Activated CD8-positive, alpha-beta memory T cell treated with anti-CD3 and anti-CD28 coated beads, Interleukin-2, amount 10 ng/mL, durations not matched to agents 7 days and 5 days (primary cell): ENCODE results near the gene ANKRD35. TPM values are rescaled to one million over a fixed set of nuclear protein-coding genes. Genes with fewer than 3 reads are reported as not detected.

Source experiments
- ATAC-seq: fragments of 150-1000 bp; cut with Tn5 transposase; one replicate; pipeline ENCODE4 v1.10.0; 2021; ENCODE audit warnings: moderate library complexity
- CTCF ChIA-PET: fragments of 350-600 bp; sonication (Branson Sonifier 250); formaldehyde crosslinking; loops from one replicate; lab custom pipeline; 2021; ENCODE audit warnings: antibody characterized with exemption; lab: Charles Lee
- DNase-seq: peaks from one replicate; pipeline ENCODE4 v3.0.0-alpha.2; 2020
- H3K27ac Mint-ChIP-seq: one replicate; pipeline ENCODE4 v1.8.0; 2021; ENCODE audit warnings: mild to moderate bottlenecking, mixed read lengths
- H3K27me3 Mint-ChIP-seq: one replicate; pipeline ENCODE4 v1.8.0; 2021; ENCODE audit warnings: mixed read lengths
- H3K36me3 Mint-ChIP-seq: one replicate; pipeline ENCODE4 v1.8.0; 2021; ENCODE audit warnings: mild to moderate bottlenecking, mixed read lengths
- H3K4me1 Mint-ChIP-seq: one replicate; pipeline ENCODE4 v1.8.0; 2021; ENCODE audit warnings: mixed read lengths
- H3K4me3 Mint-ChIP-seq: one replicate; pipeline ENCODE4 v1.8.0; 2021; ENCODE audit warnings: mild to moderate bottlenecking, moderate library complexity, mixed read lengths
- H3K9me3 Mint-ChIP-seq: one replicate; pipeline ENCODE4 v1.8.0; 2022; ENCODE audit warnings: low read depth, mixed read lengths
- total RNA-seq, 2 experiments: library from RNA; stranded (reverse); gene quantifications; one replicate each; pipeline ENCODE4 v1.2.3, GENCODE V29; 2021

The ANKRD35 gene
- total RNA-seq, 2 experiments from 2014 or later = 1.1 to 1.4 TPM

DNA sequence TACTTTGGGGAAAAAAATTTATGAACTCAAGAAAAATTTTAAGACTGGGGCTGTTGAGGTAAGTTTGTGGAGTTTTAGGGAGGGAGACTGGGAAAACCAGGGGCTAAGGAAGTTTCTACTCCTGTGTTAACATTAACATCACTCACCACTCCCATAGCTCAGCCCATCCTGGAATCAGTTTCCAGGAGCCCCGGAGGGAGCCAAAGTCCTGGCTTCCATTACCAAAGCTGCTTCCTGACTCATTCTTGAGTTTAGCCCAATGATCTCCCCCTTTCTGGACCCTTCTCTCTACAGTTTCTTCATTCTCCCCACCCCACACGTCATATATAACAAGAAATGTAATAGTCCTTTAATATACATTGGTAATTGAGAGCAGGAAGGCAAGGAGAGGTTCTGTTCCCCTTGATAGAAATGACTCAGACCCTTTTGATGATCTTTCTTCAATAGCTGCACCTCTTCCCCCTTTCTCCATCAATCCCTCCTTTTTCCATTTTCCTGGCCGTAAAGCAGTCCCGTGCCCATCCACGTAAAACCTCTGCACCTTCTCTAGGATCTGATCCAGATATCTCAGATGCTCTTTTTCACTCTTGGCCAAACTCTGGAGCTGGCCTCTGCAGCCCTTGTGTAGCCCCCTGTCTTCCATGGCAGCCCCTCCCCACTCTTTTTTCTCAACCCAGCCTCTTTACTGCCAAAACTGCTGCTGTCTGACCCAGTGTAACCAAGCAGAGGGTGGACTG, 22.2 kb downstream of the ANKRD35 start:
- DNase-seq (no peak), ATAC-seq (no peak)
- H3K36me3 Mint-ChIP-seq = no peaks in the 10 kb centered on the region
- no peaks in the 10 kb centered on the region for H3K9me3 Mint-ChIP-seq
- CTCF ChIA-PET = interaction anchor here (0.6 to 12.9 kb wide), 4 partner anchors 10 to 151 kb away, joined by 3 to 229 read pairs (median 27); partner anchors contain the start of gene NUDT17
- no peak overlapping the region for H3K4me3 Mint-ChIP-seq
- peaks cover 5% of the 10 kb centered on the region for H3K4me1 Mint-ChIP-seq
- peaks cover 19% of the 10 kb centered on the region for H3K27me3 Mint-ChIP-seq
- H3K27ac Mint-ChIP-seq = no peak overlapping the region

DNA sequence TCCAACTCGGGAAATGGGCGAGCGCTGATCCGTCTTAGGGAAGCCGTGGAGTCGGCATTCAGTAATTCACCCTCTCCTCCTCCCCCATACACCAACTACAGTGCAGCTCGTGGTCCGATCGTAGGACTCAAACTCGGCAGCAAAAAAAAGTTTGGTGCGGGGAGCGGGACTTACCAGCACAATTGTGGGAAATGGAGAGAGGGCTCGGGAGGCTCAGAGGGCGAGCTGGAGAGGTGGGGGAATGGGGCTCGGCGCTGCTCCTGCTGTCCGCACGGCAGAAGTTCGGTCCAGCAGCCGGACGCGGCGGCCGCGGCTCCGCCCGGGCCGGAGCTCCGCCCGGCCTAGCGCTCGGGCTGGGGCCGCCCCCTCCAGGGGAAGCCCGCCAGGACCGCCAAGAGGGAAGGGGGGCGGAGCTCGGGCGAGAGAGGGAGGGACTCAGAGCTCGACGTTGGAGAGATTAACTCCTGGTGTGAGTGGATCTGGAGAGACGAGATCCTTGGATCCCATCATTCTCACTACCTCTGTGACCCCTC, 26.1 kb downstream of the ANKRD35 start:
- peak overlapping the region; percentile 95 for H3K4me3 Mint-ChIP-seq

DNA sequence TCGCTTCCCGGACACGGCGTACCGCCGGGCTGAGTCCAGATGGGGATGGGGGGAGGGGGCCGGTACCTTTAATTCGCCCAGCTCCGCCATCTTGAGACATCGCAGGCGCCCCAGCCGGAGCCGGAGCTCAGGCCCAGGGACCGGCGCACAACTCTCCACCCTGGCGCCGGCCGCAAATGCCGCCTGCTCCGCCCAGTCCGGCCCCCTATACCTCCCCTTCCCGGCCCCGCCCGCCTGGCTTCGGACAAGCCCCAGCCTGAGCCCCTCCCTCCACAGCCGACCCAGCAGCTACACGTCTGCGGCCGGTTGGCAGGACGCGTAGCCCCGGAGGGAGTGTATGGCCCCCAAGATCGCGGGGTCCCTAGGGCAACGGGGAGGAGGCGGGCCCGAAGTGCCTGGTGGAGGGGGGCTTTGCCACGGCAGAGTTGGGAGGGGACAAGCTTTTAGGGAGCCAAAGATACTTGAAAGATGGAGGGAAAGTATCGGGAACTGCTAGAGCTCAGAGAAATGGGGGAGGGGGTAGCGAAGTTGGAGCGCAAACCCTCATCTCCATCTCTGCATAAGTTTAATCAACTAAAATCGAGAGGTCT, 26.7 kb downstream of the ANKRD35 start, which contains the start of gene PIAS3:
TSS of gene PIAS3 (minus strand) at position 181 of the 590 bp plus-strand sequence. CDS start at position 90, 91 bp downstream.
- peaks cover 10% of the 10 kb centered on the region for H3K4me1 Mint-ChIP-seq
- no peaks in the 10 kb centered on the region for H3K9me3 Mint-ChIP-seq
- H3K27ac Mint-ChIP-seq = peak within 1 kb of the TSS; percentile 87
- peak; percentile 94 for DNase-seq
- peak; percentile 87 for ATAC-seq
- CTCF ChIA-PET = interaction anchor here (0.7 to 12.9 kb wide), 24 partner anchors 9 to 178 kb away, joined by 3 to 229 read pairs (median 4); partner anchors contain the start of genes ITGA10, LIX1L, NUDT17 and PEX11B
- peaks cover 5% of the 10 kb centered on the region for H3K36me3 Mint-ChIP-seq
- H3K4me3 Mint-ChIP-seq = peak within 1 kb of the TSS; percentile 95
- peaks cover 8% of the 10 kb centered on the region for H3K27me3 Mint-ChIP-seq

More for the DNA sequence above, 26.1 kb downstream of the ANKRD35 start:
- H3K27me3 Mint-ChIP-seq = peaks cover 11% of the 10 kb centered on the region
- H3K36me3 Mint-ChIP-seq = peaks cover 4% of the 10 kb centered on the region
- H3K9me3 Mint-ChIP-seq = no peaks in the 10 kb centered on the region
- DNase-seq = peak; percentile 90
- ATAC-seq = peak; percentile 79
- CTCF ChIA-PET = interaction anchor here (0.7 to 12.9 kb wide), 19 partner anchors 8 to 177 kb away, joined by 3 to 229 read pairs (median 4); partner anchors contain the start of genes ITGA10, LIX1L, NUDT17 and PEX11B
- peak overlapping the region; percentile 87 for H3K27ac Mint-ChIP-seq
- H3K4me1 Mint-ChIP-seq = peaks cover 10% of the 10 kb centered on the region

DNA sequence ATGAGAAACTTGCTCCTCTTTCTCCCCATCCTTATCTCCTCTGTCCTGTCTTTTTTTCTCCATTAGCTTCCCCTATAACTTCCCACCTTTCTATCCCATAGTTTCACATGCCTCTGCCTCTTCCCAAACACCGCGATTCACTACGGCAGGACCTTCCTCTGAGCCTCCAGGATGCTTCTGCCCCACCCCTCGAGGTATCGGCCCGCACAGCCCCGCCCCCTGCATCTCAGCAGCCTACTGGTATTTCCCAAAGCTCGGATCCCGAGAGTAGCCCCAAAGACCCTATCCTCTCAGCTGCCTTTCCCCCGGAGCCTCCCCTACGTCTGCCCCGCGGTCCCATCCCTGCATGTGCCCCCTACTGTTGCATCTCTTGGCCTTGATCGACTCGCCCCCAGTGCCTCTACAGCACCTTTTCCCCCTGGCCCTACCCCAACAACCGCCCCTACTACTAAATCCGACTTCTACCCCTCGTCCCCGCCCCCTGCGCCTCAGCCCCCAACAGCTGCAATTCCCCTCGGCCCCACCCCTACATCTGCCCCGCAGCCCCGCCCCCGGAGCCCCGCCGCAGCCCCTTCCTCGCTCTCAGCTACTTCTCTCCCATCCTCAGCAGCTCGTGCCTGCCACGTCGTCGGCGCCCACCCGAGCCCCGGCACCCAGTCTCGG, 27.3 kb downstream of the ANKRD35 start:
- H3K4me3 Mint-ChIP-seq = peak overlapping the region; percentile 95
- H3K27ac Mint-ChIP-seq = peak overlapping the region; percentile 87
- ATAC-seq (peak; percentile 46), DNase-seq (peak; percentile 76)
- H3K36me3 Mint-ChIP-seq = peaks cover 7% of the 10 kb centered on the region
- H3K27me3 Mint-ChIP-seq = peaks cover 4% of the 10 kb centered on the region
- CTCF ChIA-PET = interaction anchor here (0.6 to 12.9 kb wide), 18 partner anchors 9 to 175 kb away, joined by 3 to 229 read pairs (median 6); partner anchors contain the start of genes ITGA10, LIX1L, NUDT17 and PEX11B
- H3K4me1 Mint-ChIP-seq = peaks cover 10% of the 10 kb centered on the region
- H3K9me3 Mint-ChIP-seq = no peaks in the 10 kb centered on the region

DNA sequence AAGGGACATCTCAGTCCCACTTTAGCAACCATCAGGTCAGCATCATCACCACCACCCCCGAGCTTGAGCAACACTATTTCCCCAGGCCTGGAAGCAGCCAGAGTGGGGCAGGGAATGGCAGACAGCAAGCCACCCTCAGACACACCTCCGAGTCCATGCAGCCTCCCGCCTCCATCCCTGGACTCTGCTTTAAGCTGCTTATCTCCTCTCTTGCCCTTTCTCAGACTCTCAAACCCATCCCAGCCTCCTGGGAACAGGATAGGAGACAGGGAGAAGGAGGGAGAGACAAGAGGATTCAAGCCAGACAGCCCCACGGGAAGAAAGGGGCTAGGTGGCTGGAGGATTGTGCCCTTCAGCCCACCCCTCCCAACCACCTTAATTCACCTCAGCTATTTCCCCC, 28.5 kb downstream of the ANKRD35 start:
- DNase-seq (no peak), ATAC-seq (no peak)
- Mint-ChIP-seq H3K36me3 (peaks cover 10% of the 10 kb centered on the region), H3K4me1 (peaks cover 10% of the 10 kb centered on the region), H3K27me3 (no peaks in the 10 kb centered on the region), H3K4me3 (no peak overlapping the region), H3K9me3 (no peaks in the 10 kb centered on the region), H3K27ac (no peak overlapping the region)
- CTCF ChIA-PET = interaction anchor here (1.2 to 12.9 kb wide), 8 partner anchors 10 to 161 kb away, joined by 3 to 229 read pairs (median 10); partner anchors contain the start of genes NUDT17 and RBM8A

DNA sequence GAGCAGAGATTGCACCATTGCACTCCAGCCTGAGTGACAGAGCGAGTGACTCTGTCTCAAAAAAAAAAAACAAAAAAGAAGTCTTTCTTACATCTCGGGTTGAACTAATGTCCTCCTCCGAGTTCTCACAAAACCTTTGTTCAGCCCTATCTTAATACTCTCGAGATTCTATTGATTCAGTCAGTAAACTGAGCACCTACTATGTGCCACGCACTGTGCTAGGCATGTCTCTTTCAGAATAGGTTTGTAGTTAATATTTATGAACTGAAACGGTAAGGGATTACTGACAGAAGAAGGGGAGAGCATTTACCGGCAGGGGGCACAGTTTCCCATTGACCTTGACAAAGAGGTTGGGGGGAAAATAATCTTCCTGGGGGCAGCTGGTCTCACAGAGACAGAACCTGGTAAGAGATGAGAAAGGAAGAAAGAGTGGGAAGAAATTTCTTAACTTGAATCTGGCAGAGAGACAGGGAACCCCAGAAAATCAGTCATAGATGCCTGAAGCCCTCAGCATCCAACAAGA, 30.2 kb downstream of the ANKRD35 start:
- CTCF ChIA-PET = interaction anchor here (8.1 to 12.9 kb wide), 2 partner anchors 8 to 18 kb away, joined by 51 to 229 read pairs; partner anchors contain the start of gene NUDT17
- Mint-ChIP-seq H3K27me3 (no peaks in the 10 kb centered on the region), H3K4me1 (peaks cover 10% of the 10 kb centered on the region), H3K9me3 (no peaks in the 10 kb centered on the region), H3K27ac (no peak overlapping the region), H3K4me3 (no peak overlapping the region), H3K36me3 (peaks cover 13% of the 10 kb centered on the region)
- DNase-seq (no peak), ATAC-seq (no peak)

DNA sequence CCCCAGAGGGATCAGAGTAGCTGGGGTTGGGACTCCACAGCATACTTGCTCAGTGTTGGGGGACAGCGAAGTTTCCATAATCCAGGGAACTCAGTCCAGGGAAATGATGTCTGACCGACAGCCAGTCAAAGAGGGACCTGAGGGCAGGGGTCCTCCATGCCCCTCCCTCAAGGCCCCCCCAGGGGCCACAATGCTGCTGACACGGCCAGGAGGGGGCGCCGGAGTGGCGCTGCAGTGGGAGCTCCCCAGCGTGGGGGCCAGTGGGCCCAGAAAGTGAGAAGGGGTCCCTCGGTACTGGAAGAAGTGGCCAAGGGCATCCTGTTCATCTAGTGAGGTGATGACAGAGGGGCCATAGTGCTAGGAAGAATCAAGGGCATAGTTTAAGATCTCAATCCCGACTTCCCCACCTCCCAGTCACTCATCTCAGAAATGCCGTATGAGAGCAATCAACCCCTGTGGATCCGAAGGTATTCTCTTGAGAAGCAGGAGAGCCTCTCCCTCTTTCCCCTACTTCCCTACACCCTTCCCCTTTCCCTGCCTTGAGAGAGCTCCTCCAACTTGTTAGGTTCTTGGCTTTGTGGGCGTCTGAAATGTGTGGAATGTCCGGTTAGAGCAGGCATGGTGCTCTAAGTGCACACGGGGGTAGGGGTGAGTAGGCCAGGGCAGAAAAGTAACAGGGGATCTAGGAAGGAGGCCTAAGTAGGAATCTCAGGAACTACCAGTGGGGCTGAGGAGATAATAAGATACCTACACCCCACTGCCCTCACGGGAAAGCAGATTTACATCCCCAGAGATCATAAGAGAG, 36.1 kb downstream of the ANKRD35 start:
- peaks cover 9% of the 10 kb centered on the region for H3K4me1 Mint-ChIP-seq
- ATAC-seq (no peak), DNase-seq (no peak)
- no peak overlapping the region for H3K4me3 Mint-ChIP-seq
- H3K36me3 Mint-ChIP-seq = peaks cover 10% of the 10 kb centered on the region
- CTCF ChIA-PET = interaction anchor here (0.8 to 9.9 kb wide), 7 partner anchors 11 to 163 kb away, joined by 3 to 229 read pairs (median 6); partner anchors contain the start of genes ANKRD35, ITGA10, PEX11B and PIAS3
- H3K9me3 Mint-ChIP-seq = no peaks in the 10 kb centered on the region
- H3K27me3 Mint-ChIP-seq = no peaks in the 10 kb centered on the region
- no peak overlapping the region for H3K27ac Mint-ChIP-seq

DNA sequence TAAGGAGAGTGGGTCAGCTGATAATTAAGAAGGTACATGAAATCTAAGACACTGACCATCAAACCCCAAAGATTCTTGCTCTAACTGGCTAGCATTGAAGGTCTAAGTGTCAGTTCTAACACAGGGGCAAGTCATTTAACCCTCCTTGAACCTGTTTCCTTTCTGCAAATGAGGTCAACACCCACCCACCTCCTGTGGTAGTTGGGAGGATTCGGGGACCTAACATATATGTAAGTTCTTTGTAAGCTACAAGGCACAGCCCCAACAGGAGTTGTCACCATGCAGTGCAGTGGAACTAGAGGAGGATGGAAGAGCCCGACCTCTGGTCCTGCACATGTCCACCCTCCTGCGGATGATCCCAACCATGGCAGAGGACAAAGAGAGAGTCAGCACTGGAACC, 37.8 kb downstream of the ANKRD35 start:
- ATAC-seq (no peak), DNase-seq (no peak)
- Mint-ChIP-seq H3K36me3 (peaks cover 6% of the 10 kb centered on the region), H3K4me1 (peaks cover 9% of the 10 kb centered on the region), H3K4me3 (no peak overlapping the region), H3K27me3 (no peaks in the 10 kb centered on the region), H3K9me3 (no peaks in the 10 kb centered on the region), H3K27ac (no peak overlapping the region)
- CTCF ChIA-PET = interaction anchor here (0.7 to 9.9 kb wide), 10 partner anchors 9 to 165 kb away, joined by 3 to 229 read pairs (median 66); partner anchors contain the start of genes ITGA10, PEX11B, PIAS3 and POLR3C

DNA sequence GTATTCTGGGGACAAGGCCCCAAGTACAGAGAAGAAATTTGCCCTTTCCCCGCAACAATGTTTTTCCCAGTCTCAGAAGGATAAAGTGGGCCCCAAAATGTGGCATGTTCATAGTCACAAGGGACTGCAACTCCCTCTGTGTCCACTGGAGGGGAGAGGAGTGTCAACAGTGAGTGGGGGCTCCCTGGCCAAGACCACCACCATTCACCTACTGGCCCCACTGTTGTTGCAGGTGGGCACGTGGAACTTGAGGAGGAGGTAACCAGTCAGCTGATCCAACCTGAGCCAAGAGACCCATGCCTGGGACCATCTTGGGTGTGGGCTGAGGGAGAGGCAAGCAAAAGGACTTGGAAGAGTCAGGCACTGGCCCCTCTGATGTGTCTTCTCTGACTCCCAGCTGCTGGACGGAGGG, 39.5 kb downstream of the ANKRD35 start:
- peaks cover 9% of the 10 kb centered on the region for H3K4me1 Mint-ChIP-seq
- CTCF ChIA-PET = interaction anchor here (1.0 to 9.9 kb wide), 29 partner anchors 11 to 187 kb away, joined by 3 to 229 read pairs (median 7); partner anchors contain the start of genes ANKRD34A, ANKRD35, ITGA10 and PEX11B
- ATAC-seq = peak; percentile 57
- H3K4me3 Mint-ChIP-seq = no peak overlapping the region
- H3K27me3 Mint-ChIP-seq = no peaks in the 10 kb centered on the region
- peak; percentile 60 for DNase-seq
- no peaks in the 10 kb centered on the region for H3K9me3 Mint-ChIP-seq
- peaks cover 16% of the 10 kb centered on the region for H3K36me3 Mint-ChIP-seq
- no peak overlapping the region for H3K27ac Mint-ChIP-seq

DNA sequence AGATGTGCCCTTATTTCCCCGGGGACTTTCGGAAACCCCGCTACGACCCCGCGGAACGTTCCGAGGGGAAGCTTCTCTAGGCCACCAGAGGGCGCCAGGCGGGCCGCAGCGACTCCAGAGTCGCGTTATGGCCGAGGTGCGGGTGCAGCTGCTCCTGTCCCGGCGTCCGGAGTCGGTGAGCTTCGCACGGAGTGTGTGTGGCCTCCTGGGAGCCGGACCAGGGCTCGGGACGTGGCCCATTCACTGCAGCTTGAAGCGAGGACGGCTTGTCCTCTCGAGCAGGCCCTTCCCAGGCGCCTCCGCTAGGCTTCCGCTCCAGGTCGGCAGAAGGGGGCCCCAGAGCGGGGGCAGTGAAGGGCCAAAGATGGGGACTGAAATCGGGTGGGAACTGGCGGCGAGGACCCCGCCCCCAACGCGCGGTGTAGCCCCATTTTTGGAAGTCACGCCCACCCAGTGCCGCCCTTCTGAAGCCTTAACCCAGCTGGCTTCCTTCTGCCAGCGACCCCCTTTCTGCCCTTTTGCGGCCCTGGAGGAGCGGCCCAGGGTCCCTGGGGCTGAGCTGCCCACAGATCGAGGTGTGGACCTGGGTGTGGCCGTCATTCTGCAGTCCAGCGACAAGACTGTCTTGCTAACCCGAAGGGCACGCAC, 40.0 kb downstream of the ANKRD35 start, which contains the start of gene NUDT17:
TSS of gene NUDT17 (plus strand) at position 117 of the 648 bp plus-strand sequence. CDS start at position 128, 11 bp downstream.
- peaks cover 9% of the 10 kb centered on the region for H3K4me1 Mint-ChIP-seq
- no peaks in the 10 kb centered on the region for H3K27me3 Mint-ChIP-seq
- no peaks in the 10 kb centered on the region for H3K9me3 Mint-ChIP-seq
- no peak within 1 kb of the TSS for H3K27ac Mint-ChIP-seq
- peak; percentile 87 for ATAC-seq
- peaks cover 18% of the 10 kb centered on the region for H3K36me3 Mint-ChIP-seq
- H3K4me3 Mint-ChIP-seq = no peak within 1 kb of the TSS
- DNase-seq = peak; percentile 84
- CTCF ChIA-PET = interaction anchor here (0.7 to 9.9 kb wide), 43 partner anchors 11 to 194 kb away, joined by 3 to 229 read pairs (median 5); partner anchors contain the start of genes ANKRD34A, ANKRD35, ITGA10 and PEX11B

DNA sequence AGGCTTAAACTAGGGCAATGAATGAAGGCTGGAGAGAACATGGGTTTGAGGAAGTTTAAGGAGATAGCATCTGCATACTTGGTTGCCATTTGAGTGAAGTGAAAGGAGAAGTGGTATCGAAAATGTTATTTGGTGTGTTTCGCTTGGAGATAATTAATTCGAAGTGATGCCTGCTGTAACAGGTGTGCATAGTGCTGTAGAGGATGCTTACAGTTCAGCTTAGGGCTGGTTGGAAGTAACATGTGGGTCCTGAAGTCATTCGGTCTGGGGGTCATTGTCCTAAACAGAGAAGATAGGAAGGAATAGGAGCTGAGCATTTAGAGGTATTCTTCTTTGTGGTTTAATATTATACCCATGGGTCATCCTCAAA, 40.5 kb downstream of the ANKRD35 start:
- no peaks in the 10 kb centered on the region for H3K9me3 Mint-ChIP-seq
- peaks cover 20% of the 10 kb centered on the region for H3K36me3 Mint-ChIP-seq
- no peaks in the 10 kb centered on the region for H3K27me3 Mint-ChIP-seq
- ATAC-seq (peak; percentile 61), DNase-seq (no peak)
- peaks cover 9% of the 10 kb centered on the region for H3K4me1 Mint-ChIP-seq
- CTCF ChIA-PET = interaction anchor here (0.6 to 9.9 kb wide), 43 partner anchors 10 to 194 kb away, joined by 3 to 229 read pairs (median 5); partner anchors contain the start of genes ANKRD34A, ANKRD35, ITGA10 and PEX11B
- H3K4me3 Mint-ChIP-seq = no peak overlapping the region
- no peak overlapping the region for H3K27ac Mint-ChIP-seq
